Measurements from ENCODE around the gene BRIX1.
"Not testable (repeated sequence)": the region's sequence is repeated elsewhere in the genome, so short reads cannot be mapped to it uniquely, and the experiment has no call there.

BRIX1 gene

DNA sequence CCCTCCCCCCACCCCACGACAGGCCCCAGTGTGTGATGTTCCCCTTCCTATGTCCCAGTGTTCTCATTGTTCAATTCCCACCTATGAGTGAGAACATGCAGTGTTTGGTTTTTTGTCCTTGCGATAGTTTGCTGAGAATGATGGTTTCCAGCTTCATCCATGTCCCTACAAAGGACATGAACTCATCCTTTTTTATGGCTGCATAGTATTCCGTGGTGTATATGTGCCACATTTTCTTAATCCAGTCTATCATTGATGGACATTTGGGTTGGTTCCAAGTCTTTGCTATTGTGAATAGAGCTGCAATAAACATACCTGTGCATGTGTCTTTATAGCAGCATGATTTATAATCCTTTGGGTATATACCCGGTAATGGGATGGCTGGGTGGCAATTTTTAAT lies 56.1 kb downstream of the BRIX1 start:
- DNase-seq: not testable (repeated sequence)

All from CD4-positive, alpha-beta T cell treated with Interleukin-17A for 1 hour (primary cell).